Keratinocyte (primary cell): ENCODE data around the gene CTSZ. TPM values are rescaled to one million over a fixed set of nuclear protein-coding genes. Genes with fewer than 3 reads are reported as not detected.

Source experiments
- DNase-seq: peaks from one replicate; pipeline ENCODE4 v3.0.0-alpha.2; 2011; ENCODE audit warnings: low read depth, missing footprints, low spot score
- FAIRE-seq: peaks from 2 replicates; lab custom pipeline; 2011; peaks lifted over from hg19 to GRCh38; lab: Jason Lieb, UNC
- H2AFZ ChIP-seq: 2 replicates; pipeline ENCODE4 v1.6.0; 2012; ENCODE audit warnings: low read length, control low read depth, inconsistent platforms; ENCODE audit not compliant: control insufficient read depth
- H3K27ac ChIP-seq: 2 replicates; pipeline ENCODE4 v1.5.1; 2011; ENCODE audit warnings: low read length; ENCODE audit not compliant: control insufficient read depth, insufficient read depth
- H3K27me3 ChIP-seq: 3 replicates; pipeline ENCODE4 v1.6.0; 2011; ENCODE audit warnings: low read length; ENCODE audit not compliant: control insufficient read depth, insufficient read depth; ENCODE audit errors: extremely low read depth
- H3K36me3 ChIP-seq, 2 experiments: 2 replicates in 1 of 2; 3 replicates in 1 of 2; pipeline ENCODE4 v1.5.1; 2011; ENCODE audit warnings: low read length in 2 of 2, mild to moderate bottlenecking in 1 of 2; ENCODE audit not compliant: control insufficient read depth in 2 of 2, insufficient read depth in 2 of 2; ENCODE audit errors: extremely low read depth in 1 of 2
- H3K4me1 ChIP-seq: 3 replicates; pipeline ENCODE4 v1.5.1; 2011; ENCODE audit warnings: low read length; ENCODE audit not compliant: control insufficient read depth, insufficient read depth; ENCODE audit errors: extremely low read depth
- H3K4me2 ChIP-seq: 3 replicates; pipeline ENCODE4 v1.6.0; 2011; ENCODE audit warnings: low read depth, low read length; ENCODE audit not compliant: control insufficient read depth, insufficient read depth; ENCODE audit errors: extremely low read depth
- H3K4me3 ChIP-seq, 3 experiments: fragments of 200-600 bp in 1 of 3; sonication (generic) in 1 of 3; 2 replicates in 2 of 3; 3 replicates in 1 of 3; pipeline ENCODE4 v1.5.1; 2011 to 2016; ENCODE audit warnings: low read length in 3 of 3, mild to moderate bottlenecking in 3 of 3, control low read depth in 2 of 3, inconsistent platforms in 1 of 3, low read depth in 1 of 3, mixed read lengths in 1 of 3, mixed run types in 1 of 3, moderate library complexity in 1 of 3; ENCODE audit not compliant: control insufficient read depth in 2 of 3, insufficient read depth in 2 of 3; ENCODE audit errors: extremely low read depth in 1 of 3
- H3K79me2 ChIP-seq: 2 replicates; pipeline ENCODE4 v1.6.0; 2012; ENCODE audit warnings: low read length; ENCODE audit not compliant: control insufficient read depth, insufficient read depth
- H3K9ac ChIP-seq: 3 replicates; pipeline ENCODE4 v1.6.0; 2011; ENCODE audit warnings: low read length; ENCODE audit not compliant: control insufficient read depth, insufficient read depth; ENCODE audit errors: extremely low read depth
- H3K9me1 ChIP-seq: 3 replicates; pipeline ENCODE4 v1.6.0; 2011; ENCODE audit warnings: low read length; ENCODE audit not compliant: control insufficient read depth, insufficient read depth; ENCODE audit errors: extremely low read depth
- H3K9me3 ChIP-seq: 2 replicates; pipeline ENCODE4 v1.5.1; 2012; ENCODE audit warnings: low read depth, low read length; ENCODE audit not compliant: control insufficient read depth
- H4K20me1 ChIP-seq: 3 replicates; pipeline ENCODE4 v1.6.0; 2011; ENCODE audit warnings: low read length; ENCODE audit not compliant: control insufficient read depth, insufficient read depth; ENCODE audit errors: extremely low read depth
- CTCF ChIP-seq, 3 experiments: IDR thresholded peaks in 1 of 3; conservative IDR thresholded peaks in 1 of 3; optimal IDR thresholded peaks in 1 of 3; 2 replicates in 2 of 3; 3 replicates in 1 of 3; pipeline versions ENCODE3 to v1.5.1; 2011; ENCODE audit warnings: low read length in 3 of 3, mild to moderate bottlenecking in 3 of 3, moderate library complexity in 2 of 3, control low read depth in 1 of 3, inconsistent platforms in 1 of 3; ENCODE audit not compliant: insufficient read depth in 2 of 3; ENCODE audit errors: extremely low read depth in 1 of 3
- EZH2 ChIP-seq: IDR thresholded peaks from one replicate; pipeline ENCODE4 v1.6.1; 2012; ENCODE audit warnings: inconsistent platforms, mild to moderate bottlenecking, low read length, moderate library complexity
- dilution Hi-C: fragments of 300-500 bp; cut with MboI; formaldehyde crosslinking; loops from one replicate; pipeline ENCODE4 v1.7.0; 2020; ENCODE audit warnings: low sequenced_read_pairs; ENCODE audit not compliant: extremely low pct_ligation_motif_present
- polyA plus RNA-seq, 5 experiments: library from polyadenylated mRNA; depleted of rRNA in 3 of 5; stranded (reverse) in 3 of 5; stranded (forward) in 1 of 5; unstranded in 1 of 5; fragments of >200 nt; gene quantifications; 1 replicate in 1 of 5; 2 replicates in 3 of 5; 3 replicates in 1 of 5; pipeline versions ENCODE4 v1.2.1 to v1.2.3, GENCODE V29; 2011 to 2012; ENCODE audit warnings: missing spikeins in 2 of 5, low read depth in 1 of 5, low replicate concordance in 1 of 5

The CTSZ gene
- polyA plus RNA-seq, 1 donor (not counting 4 experiments of a cell fraction or from before 2014, with no cell fraction given), result 138 TPM

GRCh38 chr20:58970146-58970545, 36.9 kb downstream of the CTSZ start:
- H3K4me3 ChIP-seq, result no peak overlapping the region
- no peaks in the 10 kb centered on the region for H4K20me1 ChIP-seq
- no peak overlapping the region for H3K27ac ChIP-seq
- TF ChIP-seq EZH2, result no peak
- TF ChIP-seq CTCF (optimal IDR thresholded peaks at IDR 0.05 in 1 of 3, IDR thresholded peaks at IDR 0.05 in 1 of 3, conservative IDR thresholded peaks at IDR 0.05 in 1 of 3; ENCODE audit: extremely low read depth in 1 of 3, insufficient read depth in 2 of 3, low read length in 3 of 3), result no peak
- H3K4me1 ChIP-seq, result no peaks in the 10 kb centered on the region
- H3K36me3 ChIP-seq, result no peaks in the 10 kb centered on the region
- H2AFZ ChIP-seq, result no peak overlapping the region
- H3K4me2 ChIP-seq, result no peak overlapping the region
- no peak for DNase-seq
- dilution Hi-C loops, result no loop called here
- no peak overlapping the region for H3K9ac ChIP-seq
- FAIRE-seq, result no peak
- no peaks in the 10 kb centered on the region for H3K9me3 ChIP-seq
- H3K79me2 ChIP-seq, result no peaks in the 10 kb centered on the region
- no peaks in the 10 kb centered on the region for H3K9me1 ChIP-seq
- H3K27me3 ChIP-seq, result peaks cover 3% of the 10 kb centered on the region

GRCh38 chr20:58969439-58969838, 37.6 kb downstream of the CTSZ start:
- peaks cover 3% of the 10 kb centered on the region for H3K27me3 ChIP-seq
- TF ChIP-seq EZH2 (no peak), CTCF (optimal IDR thresholded peaks at IDR 0.05 in 1 of 3, IDR thresholded peaks at IDR 0.05 in 1 of 3, conservative IDR thresholded peaks at IDR 0.05 in 1 of 3; ENCODE audit: extremely low read depth in 1 of 3, insufficient read depth in 2 of 3, low read length in 3 of 3) (no peak)
- no peaks in the 10 kb centered on the region for H3K36me3 ChIP-seq
- H4K20me1 ChIP-seq, result no peaks in the 10 kb centered on the region
- H3K9me1 ChIP-seq, result no peaks in the 10 kb centered on the region
- no peaks in the 10 kb centered on the region for H3K4me1 ChIP-seq
- no peak overlapping the region for H3K27ac ChIP-seq
- H3K9me3 ChIP-seq, result no peaks in the 10 kb centered on the region
- H3K4me3 ChIP-seq, result no peak overlapping the region
- FAIRE-seq, result no peak
- no peak for DNase-seq
- H3K79me2 ChIP-seq, result no peaks in the 10 kb centered on the region
- no peak overlapping the region for H3K4me2 ChIP-seq
- H3K9ac ChIP-seq, result no peak overlapping the region
- H2AFZ ChIP-seq, result no peak overlapping the region
- dilution Hi-C loops, result no loop called here
